WTC11 (cell line): Measurements from ENCODE around the gene GRIK2. TPM values are rescaled to one million over a fixed set of nuclear protein-coding genes. Genes with fewer than 3 reads are reported as not detected.

ENCODE experiments used
- ATAC-seq: fragments of 200-7000 bp; cut with Tn5 transposase; 2 replicates; pipeline ENCODE4 v1.10.0; 2021; ENCODE audit warnings: mild to moderate bottlenecking, moderate library complexity
- CTCF ChIA-PET: fragments of 300-600 bp; sonication (Branson Sonifier 250); formaldehyde crosslinking; loops from one replicate; lab custom pipeline; 2021; ENCODE audit warnings: antibody characterized with exemption; lab: Charles Lee
- POLR2A ChIA-PET: fragments of 350-600 bp; sonication (Branson Sonifier 250); formaldehyde crosslinking; loops from one replicate; lab custom pipeline; 2021; ENCODE audit warnings: antibody characterized with exemption; lab: Charles Lee
- DNase-seq: peaks from one replicate; pipeline ENCODE4 v3.0.0; 2021; ENCODE audit warnings: low spot score
- H3K27ac Mint-ChIP-seq: 2 replicates; pipeline ENCODE4 v1.8.0; 2021; ENCODE audit warnings: mixed read lengths
- H3K27me3 Mint-ChIP-seq: 2 replicates; pipeline ENCODE4 v1.8.0; 2021; ENCODE audit warnings: low read depth, mild to moderate bottlenecking, moderate library complexity, mixed read lengths
- H3K36me3 Mint-ChIP-seq: 2 replicates; pipeline ENCODE4 v1.8.0; 2021; ENCODE audit warnings: mixed read lengths
- H3K4me1 Mint-ChIP-seq: 2 replicates; pipeline ENCODE4 v1.8.0; 2022; ENCODE audit warnings: mixed read lengths
- H3K4me3 Mint-ChIP-seq: 2 replicates; pipeline ENCODE4 v1.8.0; 2021; ENCODE audit warnings: mild to moderate bottlenecking, moderate library complexity, mixed read lengths
- H3K9me3 Mint-ChIP-seq: 2 replicates; pipeline ENCODE4 v1.8.0; 2021; ENCODE audit warnings: mixed read lengths
- CREB1 ChIP-seq: sonication (generic); formaldehyde crosslinking; IDR thresholded peaks from 2 replicates; pipeline ENCODE4 v1.8.0; 2023; ENCODE audit warnings: mild to moderate bottlenecking, missing genetic modification reagents
- E2F1 ChIP-seq: sonication (generic); formaldehyde crosslinking; IDR thresholded peaks from 2 replicates; pipeline ENCODE4 v1.8.0; 2022; ENCODE audit warnings: mild to moderate bottlenecking, missing genetic modification reagents
- E2F4 ChIP-seq: sonication (generic); formaldehyde crosslinking; IDR thresholded peaks from 2 replicates; pipeline ENCODE4 v1.8.1; 2022; ENCODE audit warnings: low read depth, mild to moderate bottlenecking, moderate library complexity, missing genetic modification reagents, borderline replicate concordance
- ELF4 ChIP-seq: sonication (generic); formaldehyde crosslinking; IDR thresholded peaks from 2 replicates; pipeline ENCODE4 v1.8.1; 2022; ENCODE audit warnings: low read depth, mild to moderate bottlenecking, moderate library complexity, missing genetic modification reagents
- ERG ChIP-seq: fragments of 250-450 bp; sonication (Bioruptor Pico); IDR thresholded peaks from 2 replicates; pipeline ENCODE4 v1.8.0; 2021; ENCODE audit warnings: mild to moderate bottlenecking
- FOXK1 ChIP-seq: sonication (generic); formaldehyde crosslinking; IDR thresholded peaks from 2 replicates; pipeline ENCODE4 v1.8.0; 2022; ENCODE audit warnings: mild to moderate bottlenecking, moderate library complexity, missing genetic modification reagents
- GRHL2 ChIP-seq: fragments of 250-450 bp; sonication (Bioruptor Pico); IDR thresholded peaks from 2 replicates; pipeline ENCODE4 v1.8.0; 2022; ENCODE audit warnings: mild to moderate bottlenecking, moderate library complexity; ENCODE audit not compliant: insufficient replicate concordance, severe bottlenecking
- JAZF1 ChIP-seq: fragments of 250-450 bp; sonication (Bioruptor Pico); IDR thresholded peaks from 2 replicates; pipeline ENCODE4 v1.9.0; 2021; ENCODE audit warnings: moderate library complexity, mild to moderate bottlenecking, inconsistent platforms
- KAT7 ChIP-seq: sonication (generic); formaldehyde crosslinking; IDR thresholded peaks from 2 replicates; pipeline ENCODE4 v1.8.1; 2023; ENCODE audit warnings: missing genetic modification reagents, mild to moderate bottlenecking, borderline replicate concordance
- MYBL2 ChIP-seq: sonication (generic); formaldehyde crosslinking; IDR thresholded peaks from 2 replicates; pipeline ENCODE4 v1.8.1; 2023; ENCODE audit warnings: mild to moderate bottlenecking, moderate library complexity, missing genetic modification reagents
- RELA ChIP-seq: sonication (generic); formaldehyde crosslinking; IDR thresholded peaks from 2 replicates; pipeline ENCODE4 v1.8.1; 2022; ENCODE audit warnings: missing genetic modification reagents, mild to moderate bottlenecking, borderline replicate concordance
- RORB ChIP-seq: fragments of 250-450 bp; sonication (Bioruptor Pico); IDR thresholded peaks from 2 replicates; pipeline ENCODE4 v1.9.0; 2021; ENCODE audit warnings: mild to moderate bottlenecking
- SOX15 ChIP-seq: fragments of 250-450 bp; sonication (Bioruptor Pico); IDR thresholded peaks from 2 replicates; pipeline ENCODE4 v1.9.0; 2021; ENCODE audit warnings: mild to moderate bottlenecking
- SP1 ChIP-seq: sonication (generic); formaldehyde crosslinking; conservative IDR thresholded peaks from 2 replicates; pipeline ENCODE4 v1.8.1; 2022; ENCODE audit warnings: missing genetic modification reagents
- TEAD1 ChIP-seq: sonication (generic); formaldehyde crosslinking; IDR thresholded peaks from 2 replicates; pipeline ENCODE4 v1.8.0; 2022; ENCODE audit warnings: mild to moderate bottlenecking, missing genetic modification reagents
- TP53 ChIP-seq: sonication (generic); formaldehyde crosslinking; IDR thresholded peaks from 2 replicates; pipeline ENCODE4 v1.8.1; 2023; ENCODE audit warnings: mild to moderate bottlenecking, missing genetic modification reagents
- USF2 ChIP-seq: sonication (generic); formaldehyde crosslinking; IDR thresholded peaks from 2 replicates; pipeline ENCODE4 v1.8.1; 2023; ENCODE audit warnings: mild to moderate bottlenecking, missing genetic modification reagents, moderate library complexity
- ZNF232 ChIP-seq: sonication (generic); formaldehyde crosslinking; IDR thresholded peaks from 2 replicates; pipeline ENCODE4 v1.8.0; 2022; ENCODE audit warnings: mild to moderate bottlenecking, missing genetic modification reagents
- ZNF396 ChIP-seq: fragments of 250-450 bp; sonication (Bioruptor Pico); IDR thresholded peaks from 2 replicates; pipeline ENCODE4 v1.8.0; 2021; ENCODE audit warnings: mild to moderate bottlenecking, moderate library complexity, borderline replicate concordance
- ZNF671 ChIP-seq: fragments of 250-450 bp; sonication (Bioruptor Pico); IDR thresholded peaks from 2 replicates; pipeline ENCODE4 v1.8.0; 2021; ENCODE audit warnings: mild to moderate bottlenecking
- total RNA-seq: library from RNA; stranded (reverse); gene quantifications from 3 replicates; pipeline ENCODE4 v1.2.3, GENCODE V29; 2021
- TF ChIP-seq, protein P1 (sequence below): sonication (generic); formaldehyde crosslinking; IDR thresholded peaks from 2 replicates; pipeline ENCODE4 v1.8.1; 2022; ENCODE audit warnings: mild to moderate bottlenecking, moderate library complexity, missing genetic modification reagents
- TF ChIP-seq, protein P2 (sequence below): sonication (generic); formaldehyde crosslinking; IDR thresholded peaks from 2 replicates; pipeline ENCODE4 v1.8.1; 2022; ENCODE audit warnings: missing genetic modification reagents, borderline replicate concordance

Gene GRIK2
- total RNA-seq, 1 experiment from 2014 or later = 2.7 TPM

GRCh38 chr6:101352316-101352715, 41.2 kb upstream of the GRIK2 start (continued):
- TF ChIP-seq, protein P1, sequence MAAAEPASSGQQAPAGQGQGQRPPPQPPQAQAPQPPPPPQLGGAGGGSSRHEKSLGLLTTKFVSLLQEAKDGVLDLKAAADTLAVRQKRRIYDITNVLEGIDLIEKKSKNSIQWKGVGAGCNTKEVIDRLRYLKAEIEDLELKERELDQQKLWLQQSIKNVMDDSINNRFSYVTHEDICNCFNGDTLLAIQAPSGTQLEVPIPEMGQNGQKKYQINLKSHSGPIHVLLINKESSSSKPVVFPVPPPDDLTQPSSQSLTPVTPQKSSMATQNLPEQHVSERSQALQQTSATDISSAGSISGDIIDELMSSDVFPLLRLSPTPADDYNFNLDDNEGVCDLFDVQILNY = no peak
- TF ChIP-seq RELA (CRISPR knock-in tag) (no peak), MYBL2 (no peak), ELF4 (no peak)
- TF ChIP-seq, all 79 proteins: peak for 0

DNA sequence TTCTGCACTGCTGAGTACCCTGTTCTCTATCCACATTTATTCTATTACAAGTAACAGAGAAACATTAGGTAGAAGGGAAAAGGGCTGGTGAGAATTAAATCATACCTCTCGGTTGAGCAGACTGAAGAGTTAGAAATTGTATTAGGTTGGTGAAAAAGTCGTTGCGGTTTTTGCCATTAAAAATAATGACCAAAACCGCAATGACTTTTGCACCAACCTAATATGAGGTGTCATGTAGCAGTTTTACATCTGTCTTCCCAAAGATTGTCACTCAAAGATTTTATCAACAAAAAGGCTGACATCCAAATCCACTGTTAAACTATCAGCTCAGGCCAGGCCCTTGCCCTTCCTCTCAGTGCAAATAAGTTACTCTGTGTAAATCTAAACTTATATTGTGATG, 28.3 kb upstream of the GRIK2 start:
- ATAC-seq = no peak
- Mint-ChIP-seq H3K4me3 (no peak overlapping the region), H3K36me3 (no peaks in the 10 kb centered on the region), H3K27me3 (no peaks in the 10 kb centered on the region), H3K9me3 (no peaks in the 10 kb centered on the region), H3K4me1 (no peaks in the 10 kb centered on the region), H3K27ac (no peak overlapping the region)
- POLR2A ChIA-PET = no interaction called here
- CTCF ChIA-PET = interaction anchor here (1.4 kb wide), 1 partner anchor 16 kb away, joined by 3 read pairs; no protein-coding TSS in a partner anchor
- DNase-seq = no peak
- TF ChIP-seq TEAD1 (no peak), ZNF396 (CRISPR knock-in tag) (no peak), E2F4 (CRISPR knock-in tag) (no peak), SP1 (no peak), E2F1 (CRISPR knock-in tag) (no peak)
- TF ChIP-seq, protein P2, sequence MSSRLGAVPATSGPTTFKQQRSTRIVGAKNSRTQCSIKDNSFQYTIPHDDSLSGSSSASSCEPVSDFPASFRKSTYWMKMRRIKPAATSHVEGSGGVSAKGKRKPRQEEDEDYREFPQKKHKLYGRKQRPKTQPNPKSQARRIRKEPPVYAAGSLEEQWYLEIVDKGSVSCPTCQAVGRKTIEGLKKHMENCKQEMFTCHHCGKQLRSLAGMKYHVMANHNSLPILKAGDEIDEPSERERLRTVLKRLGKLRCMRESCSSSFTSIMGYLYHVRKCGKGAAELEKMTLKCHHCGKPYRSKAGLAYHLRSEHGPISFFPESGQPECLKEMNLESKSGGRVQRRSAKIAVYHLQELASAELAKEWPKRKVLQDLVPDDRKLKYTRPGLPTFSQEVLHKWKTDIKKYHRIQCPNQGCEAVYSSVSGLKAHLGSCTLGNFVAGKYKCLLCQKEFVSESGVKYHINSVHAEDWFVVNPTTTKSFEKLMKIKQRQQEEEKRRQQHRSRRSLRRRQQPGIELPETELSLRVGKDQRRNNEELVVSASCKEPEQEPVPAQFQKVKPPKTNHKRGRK (CRISPR knock-in tag) = no peak
- TF ChIP-seq, all 79 proteins: peak for 0

- Mint-ChIP-seq H3K9me3 (no peaks in the 10 kb centered on the region), H3K36me3 (no peaks in the 10 kb centered on the region), H3K4me1 (no peaks in the 10 kb centered on the region), H3K27me3 (no peaks in the 10 kb centered on the region), H3K4me3 (no peak overlapping the region), H3K27ac (no peak overlapping the region)
- ATAC-seq (no peak), DNase-seq (no peak)
- CTCF ChIA-PET = no interaction called here
- TF ChIP-seq RORB (CRISPR knock-in tag) (no peak), ZNF671 (CRISPR knock-in tag) (no peak), SOX15 (no peak), KAT7 (CRISPR knock-in tag) (no peak)
- POLR2A ChIA-PET = interaction anchor here (0.6 kb wide), 1 partner anchor 10 kb away, joined by 3 read pairs; no protein-coding TSS in a partner anchor
These were observed 13.6 kb upstream of the GRIK2 start for GRCh38 chr6:101379926-101380325.

GRCh38 chr6:101380897-101381630, 12.4 kb upstream of the GRIK2 start:
- H3K4me3 Mint-ChIP-seq = no peak overlapping the region
- ChIA-PET POLR2A (no interaction called here), CTCF (no interaction called here)
- no peaks in the 10 kb centered on the region for H3K9me3 Mint-ChIP-seq
- ATAC-seq = no peak
- TF ChIP-seq ZNF232 (CRISPR knock-in tag) = no peak
- TF ChIP-seq USF2 (CRISPR knock-in tag) = no peak
- no peak for TF ChIP-seq GRHL2 (CRISPR knock-in tag)
- TF ChIP-seq FOXK1 (CRISPR knock-in tag) = no peak
- no peak for TF ChIP-seq JAZF1
- TF ChIP-seq ZNF396 (CRISPR knock-in tag) = no peak
- no peak for TF ChIP-seq CREB1
- TF ChIP-seq TP53 (CRISPR knock-in tag) = no peak
- no peak for TF ChIP-seq ERG (CRISPR knock-in tag)
- H3K4me1 Mint-ChIP-seq = no peaks in the 10 kb centered on the region
- DNase-seq = no peak
- H3K27me3 Mint-ChIP-seq = no peaks in the 10 kb centered on the region; the same call in 1 of the 2 replicates
- H3K36me3 Mint-ChIP-seq = no peaks in the 10 kb centered on the region
- no peak overlapping the region for H3K27ac Mint-ChIP-seq
